Keratinocyte (primary cell): ENCODE measurements around the gene RGS6.

Source experiments
- EZH2 ChIP-seq: IDR thresholded peaks from one replicate; pipeline ENCODE4 v1.6.1; 2012; ENCODE audit warnings: inconsistent platforms, mild to moderate bottlenecking, low read length, moderate library complexity
- TF ChIP-seq, protein P1 (sequence below), 3 experiments: IDR thresholded peaks in 1 of 3; conservative IDR thresholded peaks in 1 of 3; optimal IDR thresholded peaks in 1 of 3; 2 replicates in 2 of 3; 3 replicates in 1 of 3; pipeline versions ENCODE3 to v1.5.1; 2011; ENCODE audit warnings: low read length in 3 of 3, mild to moderate bottlenecking in 3 of 3, moderate library complexity in 2 of 3, control low read depth in 1 of 3, inconsistent platforms in 1 of 3; ENCODE audit not compliant: insufficient read depth in 2 of 3; ENCODE audit errors: extremely low read depth in 1 of 3

DNA sequence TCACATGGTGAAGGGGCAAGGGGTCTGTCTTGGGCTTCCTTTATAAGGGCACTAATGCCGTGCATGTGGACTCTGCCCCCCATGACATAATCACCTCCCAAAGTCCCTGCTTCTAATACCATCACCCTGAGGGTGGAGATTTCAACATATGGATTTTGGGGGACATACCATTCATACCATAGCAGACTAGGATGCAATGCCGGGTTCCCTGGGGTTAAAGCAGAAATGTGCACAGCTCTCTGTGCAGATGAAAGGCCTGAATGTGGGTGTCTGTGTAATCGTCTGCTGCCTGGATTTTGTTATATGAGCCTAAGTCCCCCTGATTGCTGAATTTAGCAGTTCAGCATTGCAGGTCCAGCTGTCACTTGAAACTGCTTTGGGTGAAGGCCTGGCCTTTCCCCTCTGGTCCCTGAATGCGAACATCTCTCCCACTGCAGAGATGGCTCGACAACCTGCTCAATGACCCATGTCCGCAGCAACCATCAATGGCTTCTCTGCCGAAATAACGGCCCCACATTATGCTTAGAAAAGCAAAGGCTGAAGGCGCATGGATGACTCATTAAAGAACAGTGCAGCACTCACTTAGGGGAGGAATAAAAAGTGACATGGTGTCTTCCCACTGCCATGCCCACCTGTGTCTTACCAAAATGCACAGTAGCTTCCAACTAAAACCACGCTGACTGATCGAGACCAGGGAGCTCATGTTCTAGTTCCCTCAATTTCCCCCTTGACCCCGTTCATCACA, 675.3 kb downstream of the RGS6 start:
- TF ChIP-seq, protein P1, sequence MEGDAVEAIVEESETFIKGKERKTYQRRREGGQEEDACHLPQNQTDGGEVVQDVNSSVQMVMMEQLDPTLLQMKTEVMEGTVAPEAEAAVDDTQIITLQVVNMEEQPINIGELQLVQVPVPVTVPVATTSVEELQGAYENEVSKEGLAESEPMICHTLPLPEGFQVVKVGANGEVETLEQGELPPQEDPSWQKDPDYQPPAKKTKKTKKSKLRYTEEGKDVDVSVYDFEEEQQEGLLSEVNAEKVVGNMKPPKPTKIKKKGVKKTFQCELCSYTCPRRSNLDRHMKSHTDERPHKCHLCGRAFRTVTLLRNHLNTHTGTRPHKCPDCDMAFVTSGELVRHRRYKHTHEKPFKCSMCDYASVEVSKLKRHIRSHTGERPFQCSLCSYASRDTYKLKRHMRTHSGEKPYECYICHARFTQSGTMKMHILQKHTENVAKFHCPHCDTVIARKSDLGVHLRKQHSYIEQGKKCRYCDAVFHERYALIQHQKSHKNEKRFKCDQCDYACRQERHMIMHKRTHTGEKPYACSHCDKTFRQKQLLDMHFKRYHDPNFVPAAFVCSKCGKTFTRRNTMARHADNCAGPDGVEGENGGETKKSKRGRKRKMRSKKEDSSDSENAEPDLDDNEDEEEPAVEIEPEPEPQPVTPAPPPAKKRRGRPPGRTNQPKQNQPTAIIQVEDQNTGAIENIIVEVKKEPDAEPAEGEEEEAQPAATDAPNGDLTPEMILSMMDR (optimal IDR thresholded peaks at IDR 0.05 in 1 of 3, IDR thresholded peaks at IDR 0.05 in 1 of 3, conservative IDR thresholded peaks at IDR 0.05 in 1 of 3; ENCODE audit: extremely low read depth in 1 of 3, insufficient read depth in 2 of 3, low read length in 3 of 3), result no peak
- no peak for TF ChIP-seq EZH2
